K562 (cell line): ENCODE measurements around the gene MUC3A. TPM values are rescaled to one million over a fixed set of nuclear protein-coding genes. Genes with fewer than 3 reads are reported as not detected.

Experiments used
- BACH1 ChIP-seq: fragments of 200-800 bp; sonication (Bioruptor generic); IDR thresholded peaks from 2 replicates; pipeline ENCODE4 v1.6.1; 2016; ENCODE audit warnings: missing genetic modification characterization, missing compliant biosample characterization
- CHD1 ChIP-seq: fragments of 200-600 bp; sonication (generic); IDR thresholded peaks from one replicate; pipeline ENCODE4 v1.6.1; 2012; ENCODE audit warnings: mild to moderate bottlenecking, moderate library complexity, low read length, inconsistent platforms
- CLOCK ChIP-seq: fragments of 250-450 bp; sonication (Bioruptor Pico); IDR thresholded peaks from 2 replicates; pipeline ENCODE4 v1.4.0; 2020; ENCODE audit warnings: mild to moderate bottlenecking, moderate library complexity, borderline replicate concordance
- ETS1 ChIP-seq: conservative IDR thresholded peaks from 2 replicates; pipeline ENCODE4 v1.6.1; 2011; ENCODE audit warnings: low read depth, mild to moderate bottlenecking, low read length; ENCODE audit not compliant: control insufficient read depth
- GABPB1 ChIP-seq: sonication (generic); formaldehyde crosslinking; IDR thresholded peaks from 2 replicates; pipeline ENCODE4 v1.8.0; 2022; ENCODE audit warnings: mild to moderate bottlenecking, missing genetic modification reagents
- IRF9 ChIP-seq: fragments of 450-650 bp; IDR thresholded peaks from 2 replicates; pipeline ENCODE4 v1.6.1; 2016; ENCODE audit warnings: missing biosample characterization, missing genetic modification characterization
- MAZ ChIP-seq, 2 experiments: fragments of 450-650 bp in 1 of 2; sonication (generic) in 1 of 2; formaldehyde crosslinking; IDR thresholded peaks in 1 of 2; conservative IDR thresholded peaks in 1 of 2; 2 replicates each; pipeline versions ENCODE4 v1.4.0 to v1.5.0; 2020; ENCODE audit warnings: mild to moderate bottlenecking in 1 of 2, missing genetic modification reagents in 1 of 2
- MXI1 ChIP-seq: IDR thresholded peaks from 2 replicates; pipeline ENCODE4 v1.6.1; 2011; ENCODE audit warnings: low read depth, mild to moderate bottlenecking, improper control_type of control experiment, low read length
- MYC ChIP-seq, 2 experiments: fragments of 250-450 bp in 1 of 2; sonication (Bioruptor Pico) in 1 of 2; IDR thresholded peaks; 2 replicates each; pipeline versions ENCODE4 v1.5.1 to v1.6.1; 2012 to 2021; ENCODE audit warnings: low read depth in 2 of 2, borderline replicate concordance in 1 of 2, improper control_type of control experiment in 1 of 2, low read length in 1 of 2, mild to moderate bottlenecking in 1 of 2, moderate library complexity in 1 of 2
- PML ChIP-seq: IDR thresholded peaks from 2 replicates; pipeline ENCODE4 v1.6.1; 2012; ENCODE audit warnings: low read length, inconsistent platforms
- RBM25 ChIP-seq: fragments of 200-400 bp; formaldehyde crosslinking; IDR thresholded peaks from 2 replicates; pipeline ENCODE4 v1.6.1; 2018; ENCODE audit warnings: low read length, low read depth, moderate library complexity; ENCODE audit not compliant: severe bottlenecking
- SPI1 ChIP-seq: IDR thresholded peaks from 2 replicates; pipeline ENCODE4 v1.6.1; 2011; ENCODE audit warnings: low read depth, low read length, control low read depth, borderline replicate concordance
- TGIF2 ChIP-seq: sonication (generic); formaldehyde crosslinking; IDR thresholded peaks from 2 replicates; pipeline ENCODE4 v1.8.1; 2022; ENCODE audit warnings: mild to moderate bottlenecking, missing genetic modification reagents, moderate library complexity
- YBX1 ChIP-seq: fragments of 450-650 bp; IDR thresholded peaks from 2 replicates; pipeline ENCODE4 v1.7.1; 2016; ENCODE audit warnings: mild to moderate bottlenecking
- YY1 ChIP-seq, 3 experiments: IDR thresholded peaks; 2 replicates each; pipeline ENCODE4 v1.6.1; 2011; ENCODE audit warnings: low read length in 2 of 3, mild to moderate bottlenecking in 2 of 3, moderate library complexity in 2 of 3, borderline replicate concordance in 1 of 3, control low read depth in 1 of 3, low read depth in 1 of 3; ENCODE audit not compliant: insufficient read depth in 3 of 3, insufficient replicate concordance in 2 of 3, control insufficient read depth in 1 of 3, insufficient read length in 1 of 3; ENCODE audit errors: extremely low read depth in 1 of 3
- ZBTB26 ChIP-seq: fragments of 450-650 bp; formaldehyde crosslinking; IDR thresholded peaks from 2 replicates; pipeline ENCODE4 v1.4.0; 2022; ENCODE audit warnings: missing genetic modification characterization
- ZNF445 ChIP-seq: fragments of 250-450 bp; sonication (Bioruptor Pico); IDR thresholded peaks from 2 replicates; pipeline ENCODE4 v1.4.0; 2020; ENCODE audit warnings: low read depth, mild to moderate bottlenecking, moderate library complexity
- ZNF589 ChIP-seq: fragments of 200-800 bp; sonication (Bioruptor generic); IDR thresholded peaks from 2 replicates; pipeline ENCODE4 v1.6.1; 2016; ENCODE audit warnings: low read depth, missing genetic modification characterization, missing compliant biosample characterization
- ZNF75A ChIP-seq: fragments of 450-650 bp; formaldehyde crosslinking; IDR thresholded peaks from 2 replicates; pipeline ENCODE4 v1.4.0; 2020; ENCODE audit warnings: mild to moderate bottlenecking
- polyA plus RNA-seq, 8 experiments: library from polyadenylated mRNA; depleted of rRNA in 4 of 8; stranded (reverse) in 5 of 8; unstranded in 3 of 8; fragments of >200 nt; fragmentation: Nextera tagmentation in 2 of 8; fragmentation: Illumina TruSeq in 1 of 8; extraction: Ambion mirVana in 2 of 8; extraction: Trizol in 1 of 8; gene quantifications; 2 replicates each; pipeline versions ENCODE4 v1.2.1 to v1.2.3, GENCODE V29; 2011 to 2014; ENCODE audit warnings: inconsistent platforms in 1 of 8, missing spikeins in 1 of 8
- total RNA-seq, 7 experiments: library from RNA; depleted of rRNA in 6 of 7; stranded (reverse); fragments of >200 nt in 6 of 7; fragmentation: Illumina TruSeq in 2 of 7; extraction: Trizol in 2 of 7; gene quantifications; 2 replicates each; pipeline versions ENCODE4 v1.2.1 to v1.2.3, GENCODE V29; 2011 to 2021; ENCODE audit warnings: low replicate concordance in 1 of 7

The MUC3A gene
- total and polyA plus RNA-seq, 9 of the 15 experiments (the other 6 are each of a cell fraction or from before 2014, with no cell fraction given), result 0.06 to 2.2 (median 0.20) TPM; not detected in 1

GRCh38 chr7:101017064-101017777, 67.9 kb downstream of the MUC3A start (continued):
- TF ChIP-seq CLOCK (CRISPR knock-in tag) (no peak), YBX1 (no peak), ZNF445 (CRISPR knock-in tag) (no peak), YY1 (IDR thresholded peaks at IDR 0.05; ENCODE audit: borderline replicate concordance in 1 of 3, control insufficient read depth in 1 of 3, extremely low read depth in 1 of 3, insufficient read depth in 3 of 3, insufficient read length in 1 of 3, insufficient replicate concordance in 2 of 3, low read depth in 1 of 3, low read length in 2 of 3) (peak in 1 of 3 experiments; percentile 20), ZBTB26 (CRISPR knock-in tag) (no peak), RBM25 (no peak), CHD1 (no peak), MXI1 (peak; percentile 54; the same call in 1 of the 2 replicates), TGIF2 (CRISPR knock-in tag) (no peak), PML (no peak), ZNF589 (CRISPR knock-in tag) (no peak), MAZ (CRISPR knock-in tag; conservative IDR thresholded peaks at IDR 0.05 in 1 of 2, IDR thresholded peaks at IDR 0.05 in 1 of 2) (peak; percentile 35 to 68; a peak in 3 of 4 replicates), IRF9 (tag) (no peak), GABPB1 (CRISPR knock-in tag) (peak; percentile 48; the same call in 1 of the 2 replicates), BACH1 (tag) (no peak), ZNF75A (CRISPR knock-in tag) (no peak), SPI1 (peak; percentile 91), ETS1 (0 out of 2 replicates have a peak, but pooled peaks have one; percentile 27), MYC (IDR thresholded peaks at IDR 0.05; ENCODE audit: low read depth, low read length) (no peak), MYC (CRISPR knock-in tag; IDR thresholded peaks at IDR 0.05; ENCODE audit: borderline replicate concordance, low read depth) (no peak)
